SHP77 (cell line): ENCODE data around the gene TNNT1.

Experiments
- DNase-seq, 2 experiments: peaks; one replicate each; lab custom pipeline; 2025; lab: John Stamatoyannopoulos, UW

TNNT1 gene

DNA sequence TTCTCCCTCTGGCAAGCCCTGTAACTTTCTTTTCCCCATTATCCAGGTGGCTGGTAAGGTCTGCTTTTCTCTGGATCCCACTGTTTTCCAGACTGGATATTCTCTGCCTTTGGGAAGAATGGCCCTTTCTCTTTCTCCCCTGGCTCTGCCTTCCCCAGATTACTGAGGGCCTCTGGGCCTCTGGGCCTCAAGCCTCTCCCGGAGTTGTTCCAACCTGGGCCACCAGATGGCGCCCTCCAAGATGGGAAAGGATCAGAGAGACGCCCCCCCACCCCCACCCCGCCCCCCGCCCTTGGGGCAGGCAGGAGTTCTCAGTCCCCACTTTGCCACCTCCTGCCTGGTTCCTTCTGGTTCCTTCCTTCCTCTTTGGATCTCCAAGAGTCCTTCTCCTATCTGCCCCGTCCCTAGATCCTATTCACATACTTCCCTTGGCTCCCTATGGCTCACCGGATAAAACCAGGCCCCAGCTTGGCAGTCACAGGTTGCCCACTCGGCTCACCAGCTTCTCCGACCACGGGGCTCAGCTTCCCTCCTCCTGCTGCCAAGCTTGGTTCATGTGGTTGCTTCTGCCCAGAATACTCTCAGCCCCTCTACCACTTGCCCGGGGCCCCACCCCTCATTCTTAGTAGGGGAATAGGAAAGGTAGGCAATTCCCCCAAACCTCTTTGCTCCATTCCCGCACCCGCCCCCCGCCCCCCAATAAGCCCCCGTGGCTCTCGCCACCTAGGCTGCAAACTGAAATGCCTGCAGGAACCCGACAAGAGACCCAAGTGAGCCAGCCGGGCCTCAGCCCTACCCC, 60.3 kb downstream of the TNNT1 start:
- DNase-seq, result peak; percentile 57 to 73

DNA sequence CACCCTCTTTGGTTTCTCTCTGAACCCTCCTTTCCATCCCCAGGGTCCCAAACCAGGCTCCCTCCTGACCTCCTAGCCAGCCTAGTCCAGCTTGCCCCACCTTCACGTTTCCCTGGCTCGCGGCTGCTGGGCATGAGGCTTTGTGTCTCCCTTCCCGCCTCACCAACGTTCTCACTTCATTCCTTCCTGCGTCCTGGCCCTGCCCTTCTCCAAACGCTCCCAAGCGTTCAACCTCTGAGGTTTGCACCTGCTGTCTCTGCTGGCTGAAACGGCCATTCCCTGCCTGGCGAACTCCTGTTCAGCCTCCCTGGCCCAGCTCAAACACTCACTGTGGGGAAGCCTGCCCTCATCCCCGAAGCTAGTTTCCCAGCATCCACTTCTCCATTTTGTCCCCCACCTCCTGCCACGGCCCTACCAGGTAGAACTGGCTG, 61.0 kb downstream of the TNNT1 start:
- DNase-seq, result no peak

DNA sequence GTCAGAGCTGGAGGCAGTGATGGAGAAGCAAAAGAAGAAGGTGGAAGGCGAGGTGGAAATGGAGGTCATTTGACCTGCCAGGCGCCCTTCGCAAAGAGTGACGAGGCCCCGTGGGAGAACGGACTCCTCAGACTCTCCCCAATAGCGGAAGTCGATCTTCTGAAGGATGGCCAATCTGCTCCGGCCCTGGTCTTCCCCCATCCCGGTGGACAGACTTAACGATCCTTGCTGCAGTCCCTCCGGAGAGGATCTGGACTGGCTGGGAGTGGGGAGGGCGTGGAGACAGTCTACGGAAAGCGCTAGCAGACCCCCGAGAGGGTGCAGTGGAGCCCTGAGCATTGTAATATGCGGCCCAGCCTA, 61.5 kb downstream of the TNNT1 start:
- DNase-seq, result no peak

DNA sequence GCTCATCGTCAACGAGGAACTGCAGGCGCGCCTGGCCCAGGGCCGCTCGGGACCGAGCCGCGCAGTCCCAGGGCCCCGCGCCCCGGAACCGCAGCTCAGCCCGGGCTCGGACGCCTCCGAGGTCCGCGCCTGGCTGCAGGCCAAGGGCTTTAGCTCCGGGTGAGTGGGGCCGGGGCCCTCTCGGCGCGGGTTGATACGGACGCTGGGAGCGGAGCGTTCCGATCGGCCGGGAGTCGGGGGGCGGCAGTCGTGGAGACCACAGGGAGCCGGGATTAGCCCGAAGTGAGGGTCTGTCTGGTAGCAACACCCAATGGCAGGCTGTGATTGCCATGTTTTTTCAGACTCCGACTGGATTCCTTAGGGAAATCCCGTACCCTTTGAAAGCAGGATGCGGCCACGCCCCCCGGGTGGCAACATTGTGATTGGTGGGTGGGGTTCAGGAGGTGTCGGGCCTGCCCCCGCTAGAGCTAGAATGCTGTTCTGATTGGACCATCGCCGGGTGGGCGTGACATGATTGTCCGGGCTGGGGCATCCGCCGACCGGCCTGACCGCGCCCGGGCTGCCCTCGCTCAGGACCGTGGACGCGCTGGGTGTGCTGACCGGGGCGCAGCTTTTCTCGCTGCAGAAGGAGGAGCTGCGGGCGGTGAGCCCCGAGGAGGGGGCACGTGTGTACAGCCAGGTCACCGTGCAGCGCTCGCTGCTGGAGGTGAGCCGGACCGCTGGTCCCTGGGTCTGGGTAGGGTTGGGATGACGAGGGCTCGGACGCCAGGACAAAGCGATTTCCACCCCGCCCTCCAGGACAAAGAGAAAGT, 62.1 kb downstream of the TNNT1 start:
- DNase-seq, result no peak

DNA sequence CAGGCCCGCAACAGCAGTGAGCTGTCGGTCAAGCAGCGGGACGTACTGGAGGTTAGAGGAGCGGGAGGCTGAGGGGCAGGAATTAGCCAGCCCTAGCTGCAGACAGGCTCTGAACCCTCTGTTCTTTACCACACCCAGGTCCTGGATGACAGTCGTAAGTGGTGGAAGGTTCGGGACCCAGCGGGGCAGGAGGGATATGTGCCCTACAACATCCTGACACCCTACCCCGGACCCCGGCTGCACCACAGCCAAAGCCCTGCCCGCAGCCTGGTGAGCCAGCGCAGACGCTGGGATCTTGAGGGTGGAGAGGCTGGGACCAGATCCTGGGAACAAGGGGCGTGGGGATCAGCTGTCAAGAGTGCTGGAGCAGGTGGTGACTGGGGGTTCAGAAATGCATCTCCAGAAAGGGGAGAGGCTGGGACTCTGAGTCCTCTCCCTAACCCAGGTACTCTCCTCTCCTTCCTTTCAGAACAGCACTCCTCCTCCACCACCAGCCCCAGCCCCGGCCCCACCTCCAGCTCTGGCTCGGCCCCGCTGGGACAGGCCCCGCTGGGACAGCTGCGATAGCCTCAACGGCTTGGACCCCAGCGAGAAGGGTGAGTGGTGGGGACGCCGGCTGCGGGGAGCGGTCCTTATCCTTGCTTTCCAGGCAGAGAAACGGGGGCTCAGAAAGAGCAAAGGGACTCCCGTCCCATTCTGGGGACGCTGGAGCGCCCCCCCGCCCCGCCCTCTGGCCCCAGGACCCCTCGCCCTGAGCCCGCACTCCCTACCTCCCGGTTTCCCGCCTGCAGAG, 62.9 kb downstream of the TNNT1 start:
- no peak for DNase-seq

DNA sequence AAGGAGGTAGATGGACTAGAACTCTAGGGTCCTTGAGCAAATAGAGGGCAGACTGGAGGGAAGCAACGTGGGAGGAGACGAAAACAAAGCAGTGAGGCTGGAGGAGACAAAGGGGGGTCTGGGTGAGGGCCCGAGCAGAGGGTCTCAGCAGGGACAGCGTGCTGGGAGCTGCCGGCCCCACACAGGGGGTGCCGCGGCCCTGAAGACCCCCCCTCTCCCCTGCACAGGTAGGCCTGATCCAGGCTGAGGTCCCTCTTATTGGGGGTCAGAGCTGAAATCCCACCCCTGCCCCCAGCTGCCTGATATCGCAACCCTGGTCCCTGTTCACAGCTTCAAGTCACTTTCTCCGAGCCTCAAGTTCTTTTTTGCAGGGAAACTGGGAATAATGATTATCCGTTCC, 64.6 kb downstream of the TNNT1 start:
- DNase-seq, result no peak

DNA sequence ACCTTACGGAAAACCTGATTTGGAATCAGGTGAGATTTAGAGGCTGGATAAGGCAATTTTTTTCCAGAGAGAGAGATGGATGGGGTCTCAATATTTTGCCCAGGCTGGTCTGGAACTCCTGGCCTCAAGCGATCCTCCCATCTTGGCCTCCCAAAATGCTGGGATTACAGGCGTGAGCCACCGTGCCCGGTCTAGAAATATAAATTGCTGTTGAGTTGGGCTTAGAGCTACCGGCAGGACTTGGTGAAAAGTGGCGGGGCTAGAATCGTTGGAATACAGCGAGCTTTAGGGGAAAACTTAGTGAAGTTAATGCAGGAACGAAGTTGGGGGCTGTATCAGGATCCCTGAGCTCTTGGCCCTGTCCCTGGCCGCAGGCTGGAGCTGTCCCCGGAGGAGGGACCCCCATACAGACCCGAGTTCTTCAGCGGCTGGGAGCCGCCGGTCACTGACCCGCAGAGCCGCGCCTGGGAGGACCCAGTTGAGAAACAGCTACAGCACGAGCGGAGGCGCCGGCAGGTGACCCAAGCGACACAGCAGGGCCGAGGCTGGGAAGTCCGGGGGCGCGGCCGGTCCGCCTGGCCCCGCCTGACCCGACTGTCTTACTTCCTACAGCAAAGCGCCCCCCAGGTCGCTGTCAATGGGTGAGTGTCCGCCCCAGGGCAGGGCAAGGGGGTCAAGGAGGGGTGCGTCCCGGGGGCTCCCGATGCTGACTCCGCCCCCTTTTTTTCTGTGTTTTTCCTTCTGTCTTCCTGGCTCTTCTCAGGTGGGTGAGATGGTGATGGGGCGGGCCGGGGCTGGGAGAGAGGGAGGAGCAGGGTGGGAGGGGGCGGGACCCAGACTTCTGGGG, 65.8 kb downstream of the TNNT1 start:
- no peak for DNase-seq
